NOMO-1 treated with DMSO at 0.1 percent for 48 hours (cell line): ENCODE measurements around the gene ELOVL6.
A peak's percentile ranks its signal among the peaks of the same experiment; 100 is the strongest.
"Not testable (repeated sequence)": the region's sequence is repeated elsewhere in the genome, so short reads cannot be mapped to it uniquely, and the experiment has no call there.

Source experiments
- DNase-seq: peaks from one replicate; lab custom pipeline; 2025; ENCODE audit not compliant: unreplicated experiment; lab: John Stamatoyannopoulos, UW

The ELOVL6 gene

DNA sequence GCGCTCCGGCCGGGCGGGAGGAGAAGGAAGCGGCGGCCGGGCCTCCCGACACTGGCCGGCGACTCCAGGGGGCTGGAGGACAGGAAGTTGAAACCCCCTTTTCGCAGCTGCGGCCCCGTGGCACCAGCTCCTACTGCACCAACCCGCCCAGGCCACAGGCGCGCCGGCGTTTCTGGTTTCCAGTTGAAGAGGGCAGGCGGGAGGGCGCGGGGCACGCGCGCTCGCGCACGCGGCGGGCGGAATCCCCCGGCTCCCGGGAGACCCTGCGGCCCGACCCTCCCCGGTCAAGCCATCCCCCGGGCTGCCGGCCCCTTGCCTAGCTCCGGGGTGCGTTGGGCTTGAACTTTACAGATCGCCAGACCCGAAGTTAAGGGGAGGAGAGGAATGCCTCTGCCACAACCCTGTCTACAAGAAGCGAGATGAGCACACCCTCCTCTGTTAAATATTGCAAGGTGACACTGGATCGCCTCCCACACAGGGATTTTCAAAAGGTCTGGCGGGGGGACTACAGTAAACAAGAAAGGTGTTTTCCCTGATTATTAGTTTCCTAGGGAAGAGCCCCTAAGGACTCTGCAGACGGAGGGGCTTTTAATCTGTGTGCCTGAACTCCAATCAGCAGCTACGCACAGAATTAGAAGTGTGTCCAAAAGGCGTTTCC, 1.4 kb downstream of the ELOVL6 start:
- peak; percentile 37 for DNase-seq

GRCh38 chr4:110196206-110196870, 2.1 kb downstream of the ELOVL6 start:
- peak; percentile 57 for DNase-seq

DNA sequence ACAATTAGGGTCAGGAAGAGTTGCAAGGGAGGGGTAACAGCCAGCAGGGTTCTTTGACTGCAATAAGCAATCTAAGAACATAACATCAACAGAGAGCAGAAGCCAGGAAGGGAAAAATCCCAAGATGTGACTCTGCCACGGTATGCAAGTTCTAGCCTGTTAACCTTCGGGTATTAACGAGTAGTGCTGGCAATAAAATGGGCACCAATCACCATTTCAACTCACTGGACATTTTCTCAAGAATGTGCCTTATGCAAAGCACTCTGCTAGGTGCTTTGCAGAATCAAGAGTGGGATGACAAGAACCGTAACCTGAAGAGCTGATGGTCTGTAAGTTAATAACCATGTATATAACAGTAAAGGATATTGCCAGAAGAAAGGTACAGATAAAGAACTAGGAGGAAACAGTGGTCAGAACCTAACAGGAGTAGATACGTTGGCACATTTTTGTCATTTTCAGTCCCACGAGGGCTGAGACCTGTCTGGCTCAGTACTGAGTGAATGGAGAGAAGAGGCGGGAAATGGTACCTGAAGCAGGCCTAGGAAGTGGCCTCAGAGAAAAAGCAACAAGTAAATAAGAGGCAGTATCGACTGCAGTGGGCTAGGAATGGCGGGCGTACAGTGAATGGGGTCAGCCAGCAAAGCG, 2.7 kb downstream of the ELOVL6 start:
- DNase-seq, result peak; percentile 30

DNA sequence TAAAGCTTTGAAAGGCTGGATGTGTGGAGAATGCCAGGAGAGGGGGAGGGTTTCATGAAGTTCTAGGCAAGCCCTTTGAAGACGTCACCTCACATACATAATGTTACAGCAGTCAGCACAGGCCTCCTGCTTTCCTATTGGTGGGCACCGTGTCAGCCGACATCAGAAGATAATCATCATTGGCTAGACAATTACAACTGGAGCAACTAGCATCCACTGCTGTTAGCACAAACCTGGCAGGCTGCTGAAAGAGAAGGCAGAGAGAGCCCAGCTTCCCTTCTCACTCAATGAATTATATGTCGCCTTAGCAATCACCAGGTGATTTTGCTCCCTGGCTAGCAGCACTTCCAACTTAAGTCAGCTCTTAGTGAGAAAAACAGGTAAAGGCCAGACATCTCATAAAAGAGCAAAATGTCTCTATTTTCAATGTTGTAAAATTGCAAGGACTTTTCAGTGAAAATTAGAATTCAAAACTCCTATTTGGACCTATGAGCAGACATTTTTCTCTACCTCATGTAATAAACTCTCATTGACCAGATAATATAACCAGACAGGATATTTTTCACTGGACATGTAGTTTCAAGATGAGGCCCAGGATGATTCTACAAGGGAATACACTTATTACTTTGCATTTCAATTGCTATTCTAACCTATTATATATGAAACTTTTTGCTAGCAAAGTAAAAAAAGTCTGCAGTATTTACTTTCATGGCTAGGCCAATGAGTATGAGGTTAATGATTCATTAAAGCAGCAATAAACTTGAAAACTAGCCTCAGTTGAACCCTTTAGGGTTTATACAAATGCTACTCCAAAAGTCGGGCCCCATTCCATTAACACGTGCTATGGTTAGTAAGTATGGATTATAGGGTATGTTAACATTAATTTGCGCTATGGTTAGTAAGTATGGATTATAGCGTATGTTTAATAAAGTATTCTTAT, 4.3 kb downstream of the ELOVL6 start:
- peak; percentile 36 for DNase-seq

- DNase-seq, result not testable (repeated sequence)
Measured at GRCh38 chr4:110193287-110193686, 5.1 kb downstream of the ELOVL6 start.

GRCh38 chr4:110190249-110190648, 8.2 kb downstream of the ELOVL6 start:
- no peak for DNase-seq

GRCh38 chr4:110188113-110188512, 10.3 kb downstream of the ELOVL6 start:
- no peak for DNase-seq

- no peak for DNase-seq
Measured at GRCh38 chr4:110184791-110185155, 13.6 kb downstream of the ELOVL6 start.

- peak; percentile 46 for DNase-seq
Measured at GRCh38 chr4:110184140-110184790, 14.2 kb downstream of the ELOVL6 start.

DNA sequence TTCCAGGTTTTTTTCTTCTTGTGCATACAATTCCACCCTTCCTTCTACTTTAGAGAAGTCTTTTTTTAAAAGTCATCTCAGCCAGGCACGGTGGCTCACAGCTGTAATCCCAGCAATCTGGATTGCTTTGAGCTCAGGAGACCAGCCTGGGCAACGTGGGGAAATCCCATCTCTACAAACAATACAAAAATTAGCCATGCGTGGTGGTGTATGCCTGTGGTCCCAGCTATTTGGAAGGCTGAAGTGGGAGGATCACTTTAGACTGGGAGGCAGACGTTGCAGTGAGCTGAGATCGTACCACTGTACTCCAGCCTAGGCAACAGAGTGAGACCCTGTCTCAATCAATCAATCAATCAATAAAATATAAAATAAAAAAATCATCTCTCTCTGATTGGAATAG, 14.8 kb downstream of the ELOVL6 start:
- no peak for DNase-seq

GRCh38 chr4:110183058-110183457, 15.4 kb downstream of the ELOVL6 start:
- DNase-seq, result no peak

- no peak for DNase-seq
Measured at GRCh38 chr4:110181890-110182289, 16.5 kb downstream of the ELOVL6 start.

DNA sequence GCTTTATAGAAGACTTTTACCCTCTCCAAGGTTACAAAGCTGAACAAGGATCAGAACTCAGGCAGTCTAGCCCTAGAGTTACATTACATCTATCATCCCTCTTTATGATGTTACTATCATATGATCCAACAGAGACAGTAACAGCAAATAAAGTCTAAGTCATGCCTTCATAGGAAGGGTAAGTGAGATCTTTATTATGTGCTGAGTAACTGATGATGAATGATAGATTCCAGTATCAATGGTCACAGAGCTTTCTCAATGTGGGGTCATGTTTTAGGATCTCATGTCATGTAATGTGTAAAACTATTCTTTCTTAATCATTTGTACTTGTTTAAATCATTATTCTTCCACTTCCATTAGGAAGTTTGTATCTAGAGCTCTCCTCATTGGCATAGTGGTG, 22.8 kb downstream of the ELOVL6 start:
- no peak for DNase-seq

GRCh38 chr4:110172972-110173371, 25.4 kb downstream of the ELOVL6 start:
- no peak for DNase-seq

- no peak for DNase-seq
Measured at GRCh38 chr4:110171971-110172370, 26.4 kb downstream of the ELOVL6 start.

DNA sequence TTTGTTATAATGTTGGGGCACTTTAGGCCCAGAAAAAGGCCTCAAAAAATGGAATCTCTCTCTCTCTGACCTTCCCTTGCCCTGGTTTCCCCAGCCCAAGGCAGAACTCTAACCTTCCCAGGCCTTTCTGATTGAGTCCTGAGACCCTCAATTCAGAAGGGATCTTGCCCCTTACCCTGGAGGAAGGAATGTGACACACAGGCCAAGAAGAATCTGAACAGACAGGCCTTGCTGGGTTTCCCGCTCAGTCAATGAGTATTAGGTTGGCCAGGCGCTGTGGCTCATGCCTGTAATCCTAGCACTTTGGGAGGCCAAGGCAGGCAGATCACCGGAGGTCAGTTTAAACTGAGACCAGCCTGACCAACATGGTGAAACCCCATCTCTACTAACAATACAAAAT, 27.6 kb downstream of the ELOVL6 start:
- DNase-seq, result no peak

DNA sequence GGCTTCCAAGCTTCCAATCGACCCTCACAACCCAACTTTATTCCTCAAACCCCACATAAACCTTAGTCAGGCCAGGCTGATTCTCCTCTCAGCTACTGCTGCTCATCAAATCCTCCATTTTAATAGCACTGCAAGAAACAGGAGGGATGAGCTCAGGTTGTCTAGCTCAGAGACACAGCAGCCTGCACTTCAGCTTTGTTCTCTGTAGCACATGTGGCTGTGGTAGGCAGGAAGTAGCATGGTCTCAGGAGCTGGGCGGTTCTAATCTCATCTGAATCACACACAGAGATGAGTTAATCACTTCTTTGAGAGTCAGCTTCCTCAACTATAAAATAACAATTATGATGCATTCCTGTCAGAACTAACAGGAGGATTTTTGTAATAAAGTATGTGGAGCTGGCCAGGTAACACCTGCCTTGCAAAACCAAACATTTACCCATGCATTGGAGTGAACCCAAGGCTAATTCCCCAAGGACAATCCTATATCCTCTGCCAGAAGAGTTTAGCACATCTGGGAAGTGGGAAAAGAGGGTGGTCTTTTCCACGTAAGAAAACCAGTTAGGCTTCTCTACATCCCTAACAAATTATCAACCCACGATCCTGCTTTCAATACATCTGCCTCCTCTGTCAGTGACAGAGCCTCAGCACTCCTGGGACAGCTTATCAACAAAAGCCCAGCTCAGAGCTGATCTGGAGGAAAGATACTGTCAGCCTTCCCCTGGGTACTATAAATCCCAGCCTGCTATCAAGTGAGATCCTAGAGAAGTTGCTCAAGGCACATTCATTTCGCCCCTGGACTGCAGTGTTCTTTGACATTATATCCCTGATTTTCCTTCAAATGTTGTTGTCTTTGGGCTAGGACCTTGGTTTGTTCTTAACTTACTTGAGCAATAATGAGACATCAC, 32.8 kb downstream of the ELOVL6 start:
- peak; percentile 77 for DNase-seq

GRCh38 chr4:110164856-110165255, 33.6 kb downstream of the ELOVL6 start:
- DNase-seq, result no peak

- no peak for DNase-seq
Measured at GRCh38 chr4:110164251-110164650, 34.2 kb downstream of the ELOVL6 start.
